HEK293 (cell line): ENCODE measurements around the gene MYLK2.

ENCODE experiments used
- OVOL3 ChIP-seq: fragments of 450-650 bp; formaldehyde crosslinking; IDR thresholded peaks from 2 replicates; pipeline ENCODE4 v1.5.1; 2016; ENCODE audit warnings: missing biosample characterization, missing genetic modification characterization
- ZBTB44 ChIP-seq: fragments of 450-650 bp; IDR thresholded peaks from 2 replicates; pipeline ENCODE4 v1.5.1; 2018; ENCODE audit warnings: missing biosample characterization, mild to moderate bottlenecking, missing genetic modification characterization

- TF ChIP-seq ZBTB44 (tag by site-specific recombination): no peak
- TF ChIP-seq OVOL3 (tag by site-specific recombination): no peak
Observed at GRCh38 chr20:31861385-31862156, 42.4 kb downstream of the MYLK2 start.
